ENCODE results near the gene MRPS18C.

DNA sequence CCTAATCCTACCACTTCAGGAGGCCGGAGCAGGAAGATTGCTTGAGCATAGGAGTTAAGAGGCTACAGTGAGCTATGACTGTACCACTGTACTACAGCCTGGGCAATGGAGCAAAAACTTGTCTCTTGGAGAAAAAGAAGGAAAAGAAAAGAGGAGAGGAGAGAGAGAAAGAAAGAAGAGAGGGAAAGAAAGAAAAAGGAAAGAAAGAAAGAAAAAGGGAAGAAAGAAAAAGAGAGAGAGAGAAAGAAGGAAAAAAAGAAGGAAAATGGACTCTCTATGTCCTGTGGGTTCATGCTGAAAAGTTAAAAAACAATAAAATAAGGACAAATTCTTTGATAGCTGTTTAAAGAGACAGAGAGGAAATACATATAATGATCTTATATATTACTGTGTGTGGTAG lies 42.3 kb downstream of the MRPS18C start:
- TF ChIP-seq, protein P1, sequence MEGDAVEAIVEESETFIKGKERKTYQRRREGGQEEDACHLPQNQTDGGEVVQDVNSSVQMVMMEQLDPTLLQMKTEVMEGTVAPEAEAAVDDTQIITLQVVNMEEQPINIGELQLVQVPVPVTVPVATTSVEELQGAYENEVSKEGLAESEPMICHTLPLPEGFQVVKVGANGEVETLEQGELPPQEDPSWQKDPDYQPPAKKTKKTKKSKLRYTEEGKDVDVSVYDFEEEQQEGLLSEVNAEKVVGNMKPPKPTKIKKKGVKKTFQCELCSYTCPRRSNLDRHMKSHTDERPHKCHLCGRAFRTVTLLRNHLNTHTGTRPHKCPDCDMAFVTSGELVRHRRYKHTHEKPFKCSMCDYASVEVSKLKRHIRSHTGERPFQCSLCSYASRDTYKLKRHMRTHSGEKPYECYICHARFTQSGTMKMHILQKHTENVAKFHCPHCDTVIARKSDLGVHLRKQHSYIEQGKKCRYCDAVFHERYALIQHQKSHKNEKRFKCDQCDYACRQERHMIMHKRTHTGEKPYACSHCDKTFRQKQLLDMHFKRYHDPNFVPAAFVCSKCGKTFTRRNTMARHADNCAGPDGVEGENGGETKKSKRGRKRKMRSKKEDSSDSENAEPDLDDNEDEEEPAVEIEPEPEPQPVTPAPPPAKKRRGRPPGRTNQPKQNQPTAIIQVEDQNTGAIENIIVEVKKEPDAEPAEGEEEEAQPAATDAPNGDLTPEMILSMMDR (IDR thresholded peaks at IDR 0.05; ENCODE audit: low read length): no peak
- no peak for TF ChIP-seq EZH2 (optimal IDR thresholded peaks at IDR 0.05; ENCODE audit: low read depth, low read length)

All from MM.1S (cell line).